HG03280 (cell line): ENCODE results near the gene BCL11B.

Source experiments
- ATAC-seq: cut with Tn5 transposase; IDR thresholded peaks from one replicate; pipeline ENCODE4 v1.9.1; 2021; ENCODE audit warnings: mild to moderate bottlenecking, moderate library complexity; ENCODE audit not compliant: unreplicated experiment

Gene BCL11B

GRCh38 chr14:99287269-99287942 is 15.4 kb upstream of the BCL11B start:
- ATAC-seq: peak; percentile 76

- peak; percentile 57 for ATAC-seq
Observed at GRCh38 chr14:99286761-99287160, 14.8 kb upstream of the BCL11B start.

GRCh38 chr14:99284254-99285004 is 12.4 kb upstream of the BCL11B start:
- ATAC-seq: no peak

- ATAC-seq: no peak
Observed at GRCh38 chr14:99282261-99283050, 10.5 kb upstream of the BCL11B start.

- ATAC-seq: no peak
Observed at GRCh38 chr14:99281396-99281795, 9.4 kb upstream of the BCL11B start.

- no peak for ATAC-seq
Observed at GRCh38 chr14:99280852-99281251, 8.9 kb upstream of the BCL11B start.

GRCh38 chr14:99280066-99280731 is 8.2 kb upstream of the BCL11B start:
- no peak for ATAC-seq

GRCh38 chr14:99278836-99279235 is 6.8 kb upstream of the BCL11B start:
- ATAC-seq: no peak

- ATAC-seq: no peak
Observed at GRCh38 chr14:99277530-99277929, 5.5 kb upstream of the BCL11B start.

- no peak for ATAC-seq
Observed at GRCh38 chr14:99276482-99276881, 4.5 kb upstream of the BCL11B start.

- ATAC-seq: no peak
Observed at GRCh38 chr14:99275222-99275584, 3.2 kb upstream of the BCL11B start.

GRCh38 chr14:99274346-99275221 is 2.6 kb upstream of the BCL11B start:
- ATAC-seq: no peak

GRCh38 chr14:99273766-99274345 is 1.9 kb upstream of the BCL11B start:
- no peak for ATAC-seq

GRCh38 chr14:99272899-99273765 is 1.1 kb upstream of the BCL11B start:
- ATAC-seq: no peak

- ATAC-seq: no peak
Observed at GRCh38 chr14:99272632-99272898, 568 bp upstream of the BCL11B start.

GRCh38 chr14:99271221-99271941 is 616 bp downstream of the BCL11B start:
- no peak for ATAC-seq

GRCh38 chr14:99270458-99271220 is 1.4 kb downstream of the BCL11B start:
- no peak for ATAC-seq
